Measurements from ENCODE around the gene TP53I11. TPM values are rescaled to one million over a fixed set of nuclear protein-coding genes. Genes with fewer than 3 reads are reported as not detected.

TP53I11 gene
- total and polyA plus RNA-seq, 2 experiments from 2014 or later = 23.5 to 43.9 TPM

DNA sequence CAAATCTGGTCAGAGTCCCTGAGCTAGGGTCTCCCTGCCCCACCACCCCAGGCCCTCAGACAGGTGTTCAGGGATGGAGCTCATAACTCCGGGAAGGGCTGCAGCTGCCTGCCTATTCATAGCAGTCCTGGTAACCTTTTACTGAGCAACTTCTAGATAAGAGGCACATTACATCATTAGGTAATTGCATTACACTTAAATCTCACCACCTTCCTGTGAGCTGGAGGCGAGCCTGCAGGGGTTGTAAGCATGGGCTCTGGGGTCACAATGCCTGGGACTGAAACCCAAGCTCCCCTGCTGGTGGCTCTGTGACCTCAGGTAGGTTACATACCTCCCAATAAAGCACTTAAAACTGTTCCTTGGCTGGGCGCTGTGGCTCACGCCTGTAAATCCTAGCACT, 22.5 kb downstream of the TP53I11 start:
- peaks cover 39% of the 10 kb centered on the region for H3K4me1 Mint-ChIP-seq
- Histone ChIP-seq H4K20me1 (replicated peaks; ENCODE audit: insufficient read depth) (no peaks in the 10 kb centered on the region), H3K27ac (ENCODE audit: low read depth) (no peak overlapping the region), H3F3A (replicated peaks; ENCODE audit: low read depth) (no peaks in the 10 kb centered on the region), H2AFZ (no peak overlapping the region), H3K4me3 (no peak overlapping the region), H3K4me2 (no peak overlapping the region), H3K4me1 (ENCODE audit: insufficient read depth) (peaks cover 16% of the 10 kb centered on the region), H3K9me2 (ENCODE audit: insufficient read depth) (no peaks in the 10 kb centered on the region), H3K79me2 (replicated peaks; ENCODE audit: insufficient read depth) (no peaks in the 10 kb centered on the region), H3K27me3 (ENCODE audit: insufficient read depth) (no peaks in the 10 kb centered on the region), H3K36me3 (ENCODE audit: insufficient read depth) (no peaks in the 10 kb centered on the region)
- H3K9me3 Mint-ChIP-seq = no peaks in the 10 kb centered on the region
- H3K4me3 Mint-ChIP-seq = no peak overlapping the region
- peak; percentile 6 for ATAC-seq
- no peak overlapping the region for H3K27ac Mint-ChIP-seq
- peaks cover 9% of the 10 kb centered on the region; the same call in 1 of the 3 replicates for H3K36me3 Mint-ChIP-seq (ENCODE audit: low read depth)
- no peak for DNase-seq (ENCODE audit: low spot score)
- TF ChIP-seq, protein P1, sequence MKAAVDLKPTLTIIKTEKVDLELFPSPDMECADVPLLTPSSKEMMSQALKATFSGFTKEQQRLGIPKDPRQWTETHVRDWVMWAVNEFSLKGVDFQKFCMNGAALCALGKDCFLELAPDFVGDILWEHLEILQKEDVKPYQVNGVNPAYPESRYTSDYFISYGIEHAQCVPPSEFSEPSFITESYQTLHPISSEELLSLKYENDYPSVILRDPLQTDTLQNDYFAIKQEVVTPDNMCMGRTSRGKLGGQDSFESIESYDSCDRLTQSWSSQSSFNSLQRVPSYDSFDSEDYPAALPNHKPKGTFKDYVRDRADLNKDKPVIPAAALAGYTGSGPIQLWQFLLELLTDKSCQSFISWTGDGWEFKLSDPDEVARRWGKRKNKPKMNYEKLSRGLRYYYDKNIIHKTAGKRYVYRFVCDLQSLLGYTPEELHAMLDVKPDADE (IDR thresholded peaks at IDR 0.05) = no peak
- TF ChIP-seq JUNB (IDR thresholded peaks at IDR 0.05; ENCODE audit: unreplicated experiment) = no peak
- no peak for TF ChIP-seq NANOG (IDR thresholded peaks at IDR 0.05; ENCODE audit: borderline replicate concordance)
- TF ChIP-seq, protein P2, sequence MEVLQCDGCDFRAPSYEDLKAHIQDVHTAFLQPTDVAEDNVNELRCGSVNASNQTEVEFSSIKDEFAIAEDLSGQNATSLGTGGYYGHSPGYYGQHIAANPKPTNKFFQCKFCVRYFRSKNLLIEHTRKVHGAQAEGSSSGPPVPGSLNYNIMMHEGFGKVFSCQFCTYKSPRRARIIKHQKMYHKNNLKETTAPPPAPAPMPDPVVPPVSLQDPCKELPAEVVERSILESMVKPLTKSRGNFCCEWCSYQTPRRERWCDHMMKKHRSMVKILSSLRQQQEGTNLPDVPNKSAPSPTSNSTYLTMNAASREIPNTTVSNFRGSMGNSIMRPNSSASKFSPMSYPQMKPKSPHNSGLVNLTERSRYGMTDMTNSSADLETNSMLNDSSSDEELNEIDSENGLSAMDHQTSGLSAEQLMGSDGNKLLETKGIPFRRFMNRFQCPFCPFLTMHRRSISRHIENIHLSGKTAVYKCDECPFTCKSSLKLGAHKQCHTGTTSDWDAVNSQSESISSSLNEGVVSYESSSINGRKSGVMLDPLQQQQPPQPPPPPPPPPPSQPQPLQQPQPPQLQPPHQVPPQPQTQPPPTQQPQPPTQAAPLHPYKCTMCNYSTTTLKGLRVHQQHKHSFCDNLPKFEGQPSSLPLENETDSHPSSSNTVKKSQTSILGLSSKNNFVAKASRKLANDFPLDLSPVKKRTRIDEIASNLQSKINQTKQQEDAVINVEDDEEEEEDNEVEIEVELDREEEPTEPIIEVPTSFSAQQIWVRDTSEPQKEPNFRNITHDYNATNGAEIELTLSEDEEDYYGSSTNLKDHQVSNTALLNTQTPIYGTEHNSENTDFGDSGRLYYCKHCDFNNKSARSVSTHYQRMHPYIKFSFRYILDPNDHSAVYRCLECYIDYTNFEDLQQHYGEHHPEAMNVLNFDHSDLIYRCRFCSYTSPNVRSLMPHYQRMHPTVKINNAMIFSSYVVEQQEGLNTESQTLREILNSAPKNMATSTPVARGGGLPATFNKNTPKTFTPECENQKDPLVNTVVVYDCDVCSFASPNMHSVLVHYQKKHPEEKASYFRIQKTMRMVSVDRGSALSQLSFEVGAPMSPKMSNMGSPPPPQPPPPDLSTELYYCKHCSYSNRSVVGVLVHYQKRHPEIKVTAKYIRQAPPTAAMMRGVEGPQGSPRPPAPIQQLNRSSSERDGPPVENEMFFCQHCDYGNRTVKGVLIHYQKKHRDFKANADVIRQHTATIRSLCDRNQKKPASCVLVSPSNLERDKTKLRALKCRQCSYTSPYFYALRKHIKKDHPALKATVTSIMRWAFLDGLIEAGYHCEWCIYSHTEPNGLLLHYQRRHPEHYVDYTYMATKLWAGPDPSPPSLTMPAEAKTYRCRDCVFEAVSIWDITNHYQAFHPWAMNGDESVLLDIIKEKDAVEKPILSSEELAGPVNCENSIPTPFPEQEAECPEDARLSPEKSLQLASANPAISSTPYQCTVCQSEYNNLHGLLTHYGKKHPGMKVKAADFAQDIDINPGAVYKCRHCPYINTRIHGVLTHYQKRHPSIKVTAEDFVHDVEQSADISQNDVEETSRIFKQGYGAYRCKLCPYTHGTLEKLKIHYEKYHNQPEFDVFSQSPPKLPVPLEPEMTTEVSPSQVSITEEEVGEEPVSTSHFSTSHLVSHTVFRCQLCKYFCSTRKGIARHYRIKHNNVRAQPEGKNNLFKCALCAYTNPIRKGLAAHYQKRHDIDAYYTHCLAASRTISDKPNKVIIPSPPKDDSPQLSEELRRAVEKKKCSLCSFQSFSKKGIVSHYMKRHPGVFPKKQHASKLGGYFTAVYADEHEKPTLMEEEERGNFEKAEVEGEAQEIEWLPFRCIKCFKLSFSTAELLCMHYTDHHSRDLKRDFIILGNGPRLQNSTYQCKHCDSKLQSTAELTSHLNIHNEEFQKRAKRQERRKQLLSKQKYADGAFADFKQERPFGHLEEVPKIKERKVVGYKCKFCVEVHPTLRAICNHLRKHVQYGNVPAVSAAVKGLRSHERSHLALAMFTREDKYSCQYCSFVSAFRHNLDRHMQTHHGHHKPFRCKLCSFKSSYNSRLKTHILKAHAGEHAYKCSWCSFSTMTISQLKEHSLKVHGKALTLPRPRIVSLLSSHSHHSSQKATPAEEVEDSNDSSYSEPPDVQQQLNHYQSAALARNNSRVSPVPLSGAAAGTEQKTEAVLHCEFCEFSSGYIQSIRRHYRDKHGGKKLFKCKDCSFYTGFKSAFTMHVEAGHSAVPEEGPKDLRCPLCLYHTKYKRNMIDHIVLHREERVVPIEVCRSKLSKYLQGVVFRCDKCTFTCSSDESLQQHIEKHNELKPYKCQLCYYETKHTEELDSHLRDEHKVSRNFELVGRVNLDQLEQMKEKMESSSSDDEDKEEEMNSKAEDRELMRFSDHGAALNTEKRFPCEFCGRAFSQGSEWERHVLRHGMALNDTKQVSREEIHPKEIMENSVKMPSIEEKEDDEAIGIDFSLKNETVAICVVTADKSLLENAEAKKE (CRISPR knock-in tag; IDR thresholded peaks at IDR 0.05) = no peak
- TF ChIP-seq ZNF114 (CRISPR knock-in tag; IDR thresholded peaks at IDR 0.05) = no peak
- no peak for TF ChIP-seq ZNF331 (CRISPR knock-in tag; IDR thresholded peaks at IDR 0.05; ENCODE audit: low read depth)
- TF ChIP-seq, protein P3, sequence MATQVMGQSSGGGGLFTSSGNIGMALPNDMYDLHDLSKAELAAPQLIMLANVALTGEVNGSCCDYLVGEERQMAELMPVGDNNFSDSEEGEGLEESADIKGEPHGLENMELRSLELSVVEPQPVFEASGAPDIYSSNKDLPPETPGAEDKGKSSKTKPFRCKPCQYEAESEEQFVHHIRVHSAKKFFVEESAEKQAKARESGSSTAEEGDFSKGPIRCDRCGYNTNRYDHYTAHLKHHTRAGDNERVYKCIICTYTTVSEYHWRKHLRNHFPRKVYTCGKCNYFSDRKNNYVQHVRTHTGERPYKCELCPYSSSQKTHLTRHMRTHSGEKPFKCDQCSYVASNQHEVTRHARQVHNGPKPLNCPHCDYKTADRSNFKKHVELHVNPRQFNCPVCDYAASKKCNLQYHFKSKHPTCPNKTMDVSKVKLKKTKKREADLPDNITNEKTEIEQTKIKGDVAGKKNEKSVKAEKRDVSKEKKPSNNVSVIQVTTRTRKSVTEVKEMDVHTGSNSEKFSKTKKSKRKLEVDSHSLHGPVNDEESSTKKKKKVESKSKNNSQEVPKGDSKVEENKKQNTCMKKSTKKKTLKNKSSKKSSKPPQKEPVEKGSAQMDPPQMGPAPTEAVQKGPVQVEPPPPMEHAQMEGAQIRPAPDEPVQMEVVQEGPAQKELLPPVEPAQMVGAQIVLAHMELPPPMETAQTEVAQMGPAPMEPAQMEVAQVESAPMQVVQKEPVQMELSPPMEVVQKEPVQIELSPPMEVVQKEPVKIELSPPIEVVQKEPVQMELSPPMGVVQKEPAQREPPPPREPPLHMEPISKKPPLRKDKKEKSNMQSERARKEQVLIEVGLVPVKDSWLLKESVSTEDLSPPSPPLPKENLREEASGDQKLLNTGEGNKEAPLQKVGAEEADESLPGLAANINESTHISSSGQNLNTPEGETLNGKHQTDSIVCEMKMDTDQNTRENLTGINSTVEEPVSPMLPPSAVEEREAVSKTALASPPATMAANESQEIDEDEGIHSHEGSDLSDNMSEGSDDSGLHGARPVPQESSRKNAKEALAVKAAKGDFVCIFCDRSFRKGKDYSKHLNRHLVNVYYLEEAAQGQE (IDR thresholded peaks at IDR 0.05; ENCODE audit: unreplicated experiment) = no peak
- no peak for TF ChIP-seq POLR2AphosphoS5 (IDR thresholded peaks at IDR 0.05; ENCODE audit: low read depth)
- TF ChIP-seq EZH2phosphoT487 (IDR thresholded peaks at IDR 0.05; ENCODE audit: unreplicated experiment) = no peak
- no peak for TF ChIP-seq STAT1 (IDR thresholded peaks at IDR 0.05; ENCODE audit: unreplicated experiment)
- TF ChIP-seq, protein P4, sequence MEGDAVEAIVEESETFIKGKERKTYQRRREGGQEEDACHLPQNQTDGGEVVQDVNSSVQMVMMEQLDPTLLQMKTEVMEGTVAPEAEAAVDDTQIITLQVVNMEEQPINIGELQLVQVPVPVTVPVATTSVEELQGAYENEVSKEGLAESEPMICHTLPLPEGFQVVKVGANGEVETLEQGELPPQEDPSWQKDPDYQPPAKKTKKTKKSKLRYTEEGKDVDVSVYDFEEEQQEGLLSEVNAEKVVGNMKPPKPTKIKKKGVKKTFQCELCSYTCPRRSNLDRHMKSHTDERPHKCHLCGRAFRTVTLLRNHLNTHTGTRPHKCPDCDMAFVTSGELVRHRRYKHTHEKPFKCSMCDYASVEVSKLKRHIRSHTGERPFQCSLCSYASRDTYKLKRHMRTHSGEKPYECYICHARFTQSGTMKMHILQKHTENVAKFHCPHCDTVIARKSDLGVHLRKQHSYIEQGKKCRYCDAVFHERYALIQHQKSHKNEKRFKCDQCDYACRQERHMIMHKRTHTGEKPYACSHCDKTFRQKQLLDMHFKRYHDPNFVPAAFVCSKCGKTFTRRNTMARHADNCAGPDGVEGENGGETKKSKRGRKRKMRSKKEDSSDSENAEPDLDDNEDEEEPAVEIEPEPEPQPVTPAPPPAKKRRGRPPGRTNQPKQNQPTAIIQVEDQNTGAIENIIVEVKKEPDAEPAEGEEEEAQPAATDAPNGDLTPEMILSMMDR (conservative IDR thresholded peaks at IDR 0.05; ENCODE audit: low read depth in 2 of 2) = no peak
- no peak for TF ChIP-seq CREB1 (CRISPR knock-in tag; IDR thresholded peaks at IDR 0.05; ENCODE audit: low read depth)
- TF ChIP-seq EZH2 (IDR thresholded peaks at IDR 0.05; ENCODE audit: low read depth, unreplicated experiment) = no peak
- peaks cover 32% of the 10 kb centered on the region for H3K27me3 Mint-ChIP-seq (ENCODE audit: insufficient read depth, low read depth, poor library complexity)

All from GM23338 (cell line).